ENCODE results near the gene ZNF716. TPM values are rescaled to one million over a fixed set of nuclear protein-coding genes. Genes with fewer than 3 reads are reported as not detected.
"Not testable (repeated sequence)": the region's sequence is repeated elsewhere in the genome, so short reads cannot be mapped to it uniquely, and the experiment has no call there.

ZNF716 gene
- total RNA-seq (not detected), polyA plus RNA-seq (ENCODE audit: insufficient read depth, low read depth, low replicate concordance) (not detected)
- long read RNA-seq, donor 1: 0 reads
- long read RNA-seq, donor 2: 0 reads
- long read RNA-seq, donor 3: 0 reads
- long read RNA-seq, donor 4: 0 reads
- long read RNA-seq, donor 5: 0 reads
- long read RNA-seq, donor 6: 0 reads
- long read RNA-seq, donor 7: 0 reads
- long read RNA-seq, donor 8: 0 reads
- long read RNA-seq, donor 9: 0 reads
- long read RNA-seq, donor 10: 0 reads

- DNase-seq (no peak), FAIRE-seq (no peak)
- no peak within 1 kb of the TSS for H3K9ac ChIP-seq (ENCODE audit: low read length in 3 of 3)
- intact Hi-C loops (cut with DNase I): no loop called here
- no peaks in the 10 kb centered on the region for H3K36me3 ChIP-seq (ENCODE audit: control insufficient read depth in 2 of 3, insufficient read depth in 3 of 3, low read length in 3 of 3)
- H3K27ac ChIP-seq (ENCODE audit: low read depth in 2 of 2, low read length in 2 of 2): no peak within 1 kb of the TSS
- no peaks in the 10 kb centered on the region for H3K4me1 ChIP-seq (ENCODE audit: control insufficient read depth in 2 of 3, insufficient read depth in 2 of 3, low read depth in 1 of 3, low read length in 3 of 3)
- H3K9me3 ChIP-seq (ENCODE audit: control insufficient read depth in 2 of 3, insufficient read depth in 1 of 3, low read length in 3 of 3): peaks cover 0 to 3% (median 0%) of the 10 kb centered on the region in 3 donors
- H3K4me3 ChIP-seq (ENCODE audit: low read length in 3 of 3): no peak within 1 kb of the TSS
- H3K27me3 ChIP-seq (ENCODE audit: control insufficient read depth, insufficient read depth, low read length): no peaks in the 10 kb centered on the region
- no peak for TF ChIP-seq CTCF (IDR thresholded peaks at IDR 0.05; ENCODE audit: borderline replicate concordance, extremely low read depth, insufficient read depth)
Observed at GRCh38 chr7:57449904-57450303, at the start of gene ZNF716. TSS of gene ZNF716 (plus strand) at chr7:57450177. CDS start at chr7:57450289, 112 bp downstream.

DNA sequence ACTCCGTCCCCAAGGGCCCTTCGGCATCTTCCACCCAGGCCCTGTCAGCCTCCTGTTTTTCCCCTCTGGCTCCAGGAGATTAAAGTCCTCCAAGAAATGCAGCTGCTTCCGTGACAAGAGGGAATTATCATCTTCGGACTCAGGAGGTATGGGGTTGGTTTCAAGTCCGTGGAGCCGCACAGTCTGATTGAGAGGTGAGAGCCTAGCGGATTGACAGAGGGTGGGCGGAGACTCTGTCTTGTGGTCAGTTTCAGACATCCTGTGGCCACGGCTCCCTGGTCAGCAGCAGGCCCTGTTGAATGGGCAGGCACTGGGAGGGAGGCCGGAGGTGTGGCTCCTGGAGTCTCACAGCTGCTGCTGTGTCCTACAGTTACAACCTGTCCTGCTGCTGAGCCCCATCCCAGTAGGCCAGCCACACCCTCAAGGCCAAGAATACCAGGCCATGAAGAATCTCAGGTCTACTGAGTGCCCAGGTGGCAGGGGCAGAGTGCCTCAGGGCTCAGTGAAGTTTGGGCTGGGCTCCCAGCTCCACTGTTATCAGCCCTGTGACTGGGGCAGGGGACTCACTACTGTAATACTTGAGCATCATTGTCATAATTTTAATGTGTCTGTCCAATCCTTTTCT, 49.3 kb upstream of the ZNF716 start:
- DNase-seq: peak in 1 of 5 donors; percentile 54
- Histone ChIP-seq H3K27me3 (ENCODE audit: control insufficient read depth, insufficient read depth, low read length) (no peaks in the 10 kb centered on the region), H3K27ac (ENCODE audit: low read depth in 2 of 2, low read length in 2 of 2) (no peak overlapping the region), H3K4me1 (ENCODE audit: control insufficient read depth in 2 of 3, insufficient read depth in 2 of 3, low read depth in 1 of 3, low read length in 3 of 3) (no peaks in the 10 kb centered on the region), H3K36me3 (ENCODE audit: control insufficient read depth in 2 of 3, insufficient read depth in 3 of 3, low read length in 3 of 3) (no peaks in the 10 kb centered on the region), H3K9ac (ENCODE audit: low read length in 3 of 3) (no peak overlapping the region), H3K4me3 (ENCODE audit: low read length in 3 of 3) (no peak overlapping the region), H3K9me3 (ENCODE audit: control insufficient read depth in 2 of 3, insufficient read depth in 1 of 3, low read length in 3 of 3) (peaks cover 0 to 4% (median 0%) of the 10 kb centered on the region in 3 donors)
- intact Hi-C loops (cut with DNase I): no loop called here
- no peak for TF ChIP-seq CTCF (IDR thresholded peaks at IDR 0.05; ENCODE audit: borderline replicate concordance, extremely low read depth, insufficient read depth)
- FAIRE-seq: no peak

DNA sequence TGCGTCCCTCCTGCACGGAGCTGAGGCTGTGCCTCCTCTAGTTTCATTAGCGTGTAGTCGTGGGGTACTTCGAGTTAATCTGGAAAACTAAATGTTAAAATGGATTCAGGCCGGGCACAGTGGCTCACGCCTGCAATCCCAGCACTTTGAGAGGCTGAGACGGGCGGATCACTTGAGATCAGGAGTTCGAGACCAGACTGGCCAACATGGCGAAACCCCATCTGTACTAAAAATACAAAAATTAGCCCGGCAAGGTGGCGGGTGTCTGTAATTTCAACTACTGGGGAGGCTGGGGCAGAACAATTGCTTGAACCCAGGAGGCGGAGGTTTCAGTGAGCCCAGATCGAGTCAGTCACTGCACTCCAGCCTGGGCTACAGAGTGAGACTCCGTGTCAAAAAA, 46.9 kb upstream of the ZNF716 start:
- DNase-seq; H3K9ac ChIP-seq (ENCODE audit: low read length in 3 of 3); H3K9me3 ChIP-seq (ENCODE audit: control insufficient read depth in 2 of 3, insufficient read depth in 1 of 3, low read length in 3 of 3); intact Hi-C loops (cut with DNase I); H3K4me3 ChIP-seq (ENCODE audit: low read length in 3 of 3); H3K27me3 ChIP-seq (ENCODE audit: control insufficient read depth, insufficient read depth, low read length); H3K4me1 ChIP-seq (ENCODE audit: control insufficient read depth in 2 of 3, insufficient read depth in 2 of 3, low read depth in 1 of 3, low read length in 3 of 3); FAIRE-seq; H3K36me3 ChIP-seq (ENCODE audit: control insufficient read depth in 2 of 3, insufficient read depth in 3 of 3, low read length in 3 of 3); H3K27ac ChIP-seq (ENCODE audit: low read depth in 2 of 2, low read length in 2 of 2): not testable (repeated sequence)

GRCh38 chr7:57403601-57404342, 46.2 kb upstream of the ZNF716 start:
- Histone ChIP-seq H3K4me1 (ENCODE audit: control insufficient read depth in 2 of 3, insufficient read depth in 2 of 3, low read depth in 1 of 3, low read length in 3 of 3) (no peaks in the 10 kb centered on the region), H3K27me3 (ENCODE audit: control insufficient read depth, insufficient read depth, low read length) (no peaks in the 10 kb centered on the region), H3K27ac (ENCODE audit: low read depth in 2 of 2, low read length in 2 of 2) (no peak overlapping the region), H3K36me3 (ENCODE audit: control insufficient read depth in 2 of 3, insufficient read depth in 3 of 3, low read length in 3 of 3) (no peaks in the 10 kb centered on the region), H3K4me3 (ENCODE audit: low read length in 3 of 3) (no peak overlapping the region), H3K9me3 (ENCODE audit: control insufficient read depth in 2 of 3, insufficient read depth in 1 of 3, low read length in 3 of 3) (no peaks in the 10 kb centered on the region), H3K9ac (ENCODE audit: low read length in 3 of 3) (no peak overlapping the region)
- no peak for FAIRE-seq
- no peak for TF ChIP-seq CTCF (IDR thresholded peaks at IDR 0.05; ENCODE audit: borderline replicate concordance, extremely low read depth, insufficient read depth)
- peak in 1 of 5 donors; percentile 60 for DNase-seq
- intact Hi-C loops (cut with DNase I): no loop called here
